IPS-NIHi11 (cell line): ENCODE results near the gene SNX13.

Experiments used
- DNase-seq: peaks from one replicate; pipeline ENCODE4 v3.0.0; 2012; ENCODE audit warnings: mixed read lengths, low spot score

The SNX13 gene

GRCh38 chr7:17944720-17945119 lies 4.4 kb upstream of the SNX13 start:
- no peak for DNase-seq

- DNase-seq, result no peak
These were observed 2.7 kb upstream of the SNX13 start for GRCh38 chr7:17943006-17943405.

GRCh38 chr7:17942231-17942630 lies 1.9 kb upstream of the SNX13 start:
- DNase-seq, result no peak

- peak; percentile 35 for DNase-seq
These were observed 697 bp upstream of the SNX13 start for GRCh38 chr7:17940951-17941431.

- peak; percentile 28 for DNase-seq
These were observed 540 bp downstream of the SNX13 start for GRCh38 chr7:17939606-17940301.

- DNase-seq, result no peak
These were observed 1.1 kb downstream of the SNX13 start for GRCh38 chr7:17939211-17939605.

GRCh38 chr7:17937506-17938120 lies 2.7 kb downstream of the SNX13 start:
- no peak for DNase-seq

GRCh38 chr7:17936321-17936720 lies 4.0 kb downstream of the SNX13 start:
- DNase-seq, result no peak

GRCh38 chr7:17934612-17935240 lies 5.6 kb downstream of the SNX13 start:
- no peak for DNase-seq

GRCh38 chr7:17934094-17934493 lies 6.2 kb downstream of the SNX13 start:
- DNase-seq, result no peak

GRCh38 chr7:17932770-17933169 lies 7.5 kb downstream of the SNX13 start:
- no peak for DNase-seq

- no peak for DNase-seq
These were observed 9.2 kb downstream of the SNX13 start for GRCh38 chr7:17931069-17931468.

GRCh38 chr7:17930546-17930945 lies 9.7 kb downstream of the SNX13 start:
- DNase-seq, result no peak

GRCh38 chr7:17929647-17930395 lies 10.5 kb downstream of the SNX13 start:
- DNase-seq, result no peak

GRCh38 chr7:17928055-17928454 lies 12.2 kb downstream of the SNX13 start:
- DNase-seq, result no peak

- DNase-seq, result no peak
These were observed 18.4 kb downstream of the SNX13 start for GRCh38 chr7:17921857-17922416.

GRCh38 chr7:17917842-17918241 lies 22.5 kb downstream of the SNX13 start:
- no peak for DNase-seq

GRCh38 chr7:17916786-17917185 lies 23.5 kb downstream of the SNX13 start:
- DNase-seq, result no peak

- no peak for DNase-seq
These were observed 24.5 kb downstream of the SNX13 start for GRCh38 chr7:17915796-17916195.

GRCh38 chr7:17915168-17915567 lies 25.1 kb downstream of the SNX13 start:
- no peak for DNase-seq

GRCh38 chr7:17913250-17913649 lies 27.0 kb downstream of the SNX13 start:
- no peak for DNase-seq

GRCh38 chr7:17912536-17913235 lies 27.6 kb downstream of the SNX13 start:
- DNase-seq, result no peak
